ENCODE results near the gene TMEM215. TPM values are rescaled to one million over a fixed set of nuclear protein-coding genes. Genes with fewer than 3 reads are reported as not detected.

TMEM215 gene
- total and polyA plus RNA-seq, 2 of the 8 experiments (the other 6 are each of a cell fraction or from before 2014, with no cell fraction given): 0.33 to 0.67 TPM

- H3K27ac ChIP-seq (ENCODE audit: low read depth, low read length): no peak overlapping the region
- H3K23me2 ChIP-seq (ENCODE audit: low read depth, low read length): no peaks in the 10 kb centered on the region
- 91% methylated on average over 1 of the region's 1 CpG; no CpG with 5 or more reads in 1 of the 2 experiments for WGBS, 2 experiments (ENCODE audit: extremely low coverage in 1 of 2, insufficient coverage in 1 of 2, insufficient read length in 1 of 2, insufficient replicate concordance in 2 of 2, low coverage in 1 of 2, low lambda C conversion rate in 2 of 2, missing lambda C conversion rate in 1 of 2)
- no peak overlapping the region for H4K5ac ChIP-seq (ENCODE audit: insufficient read length, low read depth, low read length)
- H3K79me2 ChIP-seq (ENCODE audit: control insufficient read depth in 1 of 2, insufficient read depth in 2 of 2, low read length in 2 of 2): no peaks in the 10 kb centered on the region
- H2BK5ac ChIP-seq (ENCODE audit: low read depth, low read length): no peak overlapping the region
- H3K36me3 ChIP-seq (ENCODE audit: control insufficient read depth in 2 of 4, insufficient read depth in 4 of 4, low read length in 3 of 4): no peaks in the 10 kb centered on the region
- H2AK5ac ChIP-seq (ENCODE audit: low read depth, low read length): no peak overlapping the region
- H3K14ac ChIP-seq (ENCODE audit: insufficient read length): no peak overlapping the region
- H3K79me1 ChIP-seq (ENCODE audit: low read depth, low read length): no peaks in the 10 kb centered on the region
- no peak overlapping the region for H3K23ac ChIP-seq (ENCODE audit: insufficient read length)
- H4K91ac ChIP-seq (replicated peaks; ENCODE audit: insufficient read length, low read length): no peak overlapping the region
- ChIA-PET CTCF (ENCODE audit: partially characterized antibody) (interaction anchor here (0.7 kb wide), 1 partner anchor 24 kb away, joined by 3 read pairs; the partner anchor contains the start of gene TMEM215), POLR2A (ENCODE audit: partially characterized antibody) (no interaction called here)
- no peak overlapping the region for H2BK20ac ChIP-seq (ENCODE audit: low read length)
- no peak overlapping the region for H3K4me3 ChIP-seq (ENCODE audit: extremely low read depth in 1 of 4, insufficient read depth in 2 of 4, low read depth in 3 of 4, low read length in 4 of 4)
- H3K4me1 ChIP-seq (replicated peaks in 1 of 4; ENCODE audit: control insufficient read depth in 3 of 4, insufficient read depth in 4 of 4, low read length in 3 of 4): no peaks in the 10 kb centered on the region
- H2AFZ ChIP-seq (ENCODE audit: low read length): no peak overlapping the region
- DNase-seq (ENCODE audit: low read depth in 1 of 2, low spot score in 2 of 2): no peak
- no peak overlapping the region for H3K18ac ChIP-seq (ENCODE audit: extremely low read depth, low read length)
- H3K4me2 ChIP-seq (ENCODE audit: insufficient read depth in 1 of 2, low read depth in 2 of 2, low read length in 2 of 2): no peak overlapping the region
- no peaks in the 10 kb centered on the region for H4K20me1 ChIP-seq (replicated peaks in 1 of 2; ENCODE audit: control insufficient read depth in 1 of 2, insufficient read depth in 2 of 2, low read length in 2 of 2)
- H3K9ac ChIP-seq (replicated peaks in 1 of 4; ENCODE audit: extremely low read depth in 1 of 4, low read depth in 3 of 4, low read length in 3 of 4): no peak overlapping the region
- no peak overlapping the region for H4K8ac ChIP-seq (ENCODE audit: extremely low read depth, insufficient read depth, low read length)
- H3K56ac ChIP-seq (replicated peaks; ENCODE audit: insufficient read length, low read depth, low read length): no peak overlapping the region
- 0 out of 4 replicates have a peak, but pooled peaks cover 0 to 2% of the 10 kb centered on the region in 2 experiments for H3K9me3 ChIP-seq (ENCODE audit: insufficient read depth in 2 of 2, low read depth in 1 of 2, low read length in 1 of 2)
- no peak overlapping the region for H3K4ac ChIP-seq (replicated peaks; ENCODE audit: insufficient read length, low read depth, low read length)
- H2BK120ac ChIP-seq (replicated peaks; ENCODE audit: low read depth, low read length): no peak overlapping the region
- no peak overlapping the region for H2BK12ac ChIP-seq (ENCODE audit: low read depth, low read length)
- no peaks in the 10 kb centered on the region for H3K27me3 ChIP-seq (replicated peaks in 1 of 4; ENCODE audit: control insufficient read depth in 3 of 4, extremely low read depth in 1 of 4, insufficient read depth in 3 of 4, low read length in 3 of 4)
- H2BK15ac ChIP-seq (ENCODE audit: low read length): no peak overlapping the region
- no peak for FAIRE-seq
- TF ChIP-seq CBX5 (IDR thresholded peaks at IDR 0.05; ENCODE audit: low read depth, low read length) (no peak), TAF1 (IDR thresholded peaks at IDR 0.05; ENCODE audit: low read depth, low read length) (no peak), SP4 (IDR thresholded peaks at IDR 0.05; ENCODE audit: low read length) (no peak), USF2 (IDR thresholded peaks at IDR 0.05; ENCODE audit: low read length) (no peak), ATF3 (IDR thresholded peaks at IDR 0.05; ENCODE audit: insufficient read depth, low read depth, low read length) (no peak), RAD21 (IDR thresholded peaks at IDR 0.05 in 1 of 2, conservative IDR thresholded peaks at IDR 0.05 in 1 of 2; ENCODE audit: low read depth in 2 of 2, low read length in 2 of 2) (no peak), ZNF274 (IDR thresholded peaks at IDR 0.05; ENCODE audit: borderline replicate concordance, extremely low read depth, low read length) (no peak), MAFK (IDR thresholded peaks at IDR 0.05; ENCODE audit: low read depth, low read length) (no peak)
These were observed 23.9 kb downstream of the TMEM215 start for GRCh38 chr9:32807217-32807616.

Data from H1 (cell line).